A549 (cell line): ENCODE data around the gene MRPL33.

Experiments used
- EP300 ChIP-seq, 2 experiments: fragments of >200 bp; sonication (Bioruptor Twin); formaldehyde crosslinking; IDR thresholded peaks; 2 replicates in 1 of 2; 3 replicates in 1 of 2; pipeline ENCODE4 v1.6.1; 2016 to 2017
- ESRRA ChIP-seq: fragments of 150-350 bp; IDR thresholded peaks from 2 replicates; pipeline ENCODE4 v1.6.1; 2014; ENCODE audit warnings: mild to moderate bottlenecking, low read length, borderline replicate concordance
- HOXB13 ChIP-seq: fragments of 250-450 bp; sonication (Bioruptor Pico); IDR thresholded peaks from 2 replicates; pipeline ENCODE4 v1.5.0; 2020; ENCODE audit warnings: low read depth, mild to moderate bottlenecking, moderate library complexity
- POLR2A ChIP-seq: IDR thresholded peaks from 2 replicates; pipeline ENCODE4 v1.6.1; 2012; ENCODE audit warnings: mild to moderate bottlenecking, low read length
- POLR2AphosphoS2 ChIP-seq: conservative IDR thresholded peaks from 2 replicates; pipeline ENCODE4 v1.6.1; 2012; ENCODE audit warnings: low read length, improper control_type of control experiment, inconsistent platforms
- TP53 ChIP-seq: fragments of 250-450 bp; sonication (Bioruptor Pico); IDR thresholded peaks from 2 replicates; pipeline ENCODE4 v1.5.0; 2021; ENCODE audit warnings: mild to moderate bottlenecking, moderate library complexity
- TF ChIP-seq, protein P1 (sequence below): IDR thresholded peaks from 2 replicates; pipeline ENCODE4 v1.6.1; 2012
- TF ChIP-seq, protein P2 (sequence below): fragments of >200 bp; sonication (Bioruptor Twin); formaldehyde crosslinking; IDR thresholded peaks from 3 replicates; pipeline ENCODE4 v1.5.1; 2016
- TF ChIP-seq, protein P3 (sequence below): fragments of 200-600 bp; sonication (generic); IDR thresholded peaks from 2 replicates; pipeline ENCODE4 v1.6.1; 2016; ENCODE audit warnings: antibody characterized with exemption, mild to moderate bottlenecking, moderate library complexity

DNA sequence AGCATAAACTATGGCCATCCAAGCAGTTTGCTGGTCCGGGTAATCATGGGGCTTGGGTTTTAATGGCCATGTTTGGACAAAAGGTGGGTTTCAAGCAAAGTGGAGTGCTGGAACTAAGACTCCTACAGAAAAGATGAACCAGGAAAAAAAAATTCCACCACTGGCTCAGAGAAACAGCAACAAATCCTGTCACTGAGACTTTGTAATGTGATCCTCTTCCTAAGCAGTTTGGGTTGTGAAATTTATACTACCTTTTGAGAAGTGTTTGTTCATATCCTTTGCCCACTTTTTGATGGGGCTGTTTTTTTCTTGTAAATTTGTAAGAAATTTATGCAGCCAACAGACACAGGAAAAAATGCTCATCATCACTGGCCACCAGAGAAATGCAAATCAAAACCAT is 40.2 kb downstream of the MRPL33 start:
- TF ChIP-seq POLR2AphosphoS2, result no peak
- TF ChIP-seq, protein P1, sequence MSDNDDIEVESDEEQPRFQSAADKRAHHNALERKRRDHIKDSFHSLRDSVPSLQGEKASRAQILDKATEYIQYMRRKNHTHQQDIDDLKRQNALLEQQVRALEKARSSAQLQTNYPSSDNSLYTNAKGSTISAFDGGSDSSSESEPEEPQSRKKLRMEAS, result no peak
- TF ChIP-seq ESRRA, result no peak
- TF ChIP-seq, protein P2, sequence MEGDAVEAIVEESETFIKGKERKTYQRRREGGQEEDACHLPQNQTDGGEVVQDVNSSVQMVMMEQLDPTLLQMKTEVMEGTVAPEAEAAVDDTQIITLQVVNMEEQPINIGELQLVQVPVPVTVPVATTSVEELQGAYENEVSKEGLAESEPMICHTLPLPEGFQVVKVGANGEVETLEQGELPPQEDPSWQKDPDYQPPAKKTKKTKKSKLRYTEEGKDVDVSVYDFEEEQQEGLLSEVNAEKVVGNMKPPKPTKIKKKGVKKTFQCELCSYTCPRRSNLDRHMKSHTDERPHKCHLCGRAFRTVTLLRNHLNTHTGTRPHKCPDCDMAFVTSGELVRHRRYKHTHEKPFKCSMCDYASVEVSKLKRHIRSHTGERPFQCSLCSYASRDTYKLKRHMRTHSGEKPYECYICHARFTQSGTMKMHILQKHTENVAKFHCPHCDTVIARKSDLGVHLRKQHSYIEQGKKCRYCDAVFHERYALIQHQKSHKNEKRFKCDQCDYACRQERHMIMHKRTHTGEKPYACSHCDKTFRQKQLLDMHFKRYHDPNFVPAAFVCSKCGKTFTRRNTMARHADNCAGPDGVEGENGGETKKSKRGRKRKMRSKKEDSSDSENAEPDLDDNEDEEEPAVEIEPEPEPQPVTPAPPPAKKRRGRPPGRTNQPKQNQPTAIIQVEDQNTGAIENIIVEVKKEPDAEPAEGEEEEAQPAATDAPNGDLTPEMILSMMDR, result no peak
- TF ChIP-seq HOXB13 (CRISPR knock-in tag), result no peak
- TF ChIP-seq, protein P3, sequence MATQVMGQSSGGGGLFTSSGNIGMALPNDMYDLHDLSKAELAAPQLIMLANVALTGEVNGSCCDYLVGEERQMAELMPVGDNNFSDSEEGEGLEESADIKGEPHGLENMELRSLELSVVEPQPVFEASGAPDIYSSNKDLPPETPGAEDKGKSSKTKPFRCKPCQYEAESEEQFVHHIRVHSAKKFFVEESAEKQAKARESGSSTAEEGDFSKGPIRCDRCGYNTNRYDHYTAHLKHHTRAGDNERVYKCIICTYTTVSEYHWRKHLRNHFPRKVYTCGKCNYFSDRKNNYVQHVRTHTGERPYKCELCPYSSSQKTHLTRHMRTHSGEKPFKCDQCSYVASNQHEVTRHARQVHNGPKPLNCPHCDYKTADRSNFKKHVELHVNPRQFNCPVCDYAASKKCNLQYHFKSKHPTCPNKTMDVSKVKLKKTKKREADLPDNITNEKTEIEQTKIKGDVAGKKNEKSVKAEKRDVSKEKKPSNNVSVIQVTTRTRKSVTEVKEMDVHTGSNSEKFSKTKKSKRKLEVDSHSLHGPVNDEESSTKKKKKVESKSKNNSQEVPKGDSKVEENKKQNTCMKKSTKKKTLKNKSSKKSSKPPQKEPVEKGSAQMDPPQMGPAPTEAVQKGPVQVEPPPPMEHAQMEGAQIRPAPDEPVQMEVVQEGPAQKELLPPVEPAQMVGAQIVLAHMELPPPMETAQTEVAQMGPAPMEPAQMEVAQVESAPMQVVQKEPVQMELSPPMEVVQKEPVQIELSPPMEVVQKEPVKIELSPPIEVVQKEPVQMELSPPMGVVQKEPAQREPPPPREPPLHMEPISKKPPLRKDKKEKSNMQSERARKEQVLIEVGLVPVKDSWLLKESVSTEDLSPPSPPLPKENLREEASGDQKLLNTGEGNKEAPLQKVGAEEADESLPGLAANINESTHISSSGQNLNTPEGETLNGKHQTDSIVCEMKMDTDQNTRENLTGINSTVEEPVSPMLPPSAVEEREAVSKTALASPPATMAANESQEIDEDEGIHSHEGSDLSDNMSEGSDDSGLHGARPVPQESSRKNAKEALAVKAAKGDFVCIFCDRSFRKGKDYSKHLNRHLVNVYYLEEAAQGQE, result no peak
- no peak for TF ChIP-seq EP300 (IDR thresholded peaks at IDR 0.05)
- TF ChIP-seq TP53, result no peak
- no peak for TF ChIP-seq POLR2A
